ENCODE data around the gene UBXN10.
A peak's percentile ranks its signal among the peaks of the same experiment; 100 is the strongest.

The UBXN10 gene

GRCh38 chr1:20212085-20212684, 26.3 kb downstream of the UBXN10 start:
- no peaks in the 10 kb centered on the region for H3K36me3 ChIP-seq (replicated peaks; ENCODE audit: insufficient read depth, low read length)
- H3K4me1 ChIP-seq (ENCODE audit: low read length) = no peaks in the 10 kb centered on the region
- DNase-seq = no peak
- H3K9ac ChIP-seq (ENCODE audit: low read length) = no peak overlapping the region
- H4K20me1 ChIP-seq (ENCODE audit: insufficient read depth, low read length) = no peaks in the 10 kb centered on the region
- H3K9me2 ChIP-seq (replicated peaks; ENCODE audit: insufficient read depth, low read length) = no peaks in the 10 kb centered on the region
- H3K27me3 ChIP-seq (replicated peaks; ENCODE audit: insufficient read depth, low read length) = peaks cover 96% of the 10 kb centered on the region
- no peaks in the 10 kb centered on the region for H3F3A ChIP-seq (ENCODE audit: insufficient read depth, low read length)
- H3K27ac ChIP-seq (ENCODE audit: low read length) = no peak overlapping the region
- H3K79me2 ChIP-seq (ENCODE audit: low read length) = no peaks in the 10 kb centered on the region
- H3K9me3 ChIP-seq (replicated peaks; ENCODE audit: insufficient read depth, low read length) = no peaks in the 10 kb centered on the region
- TF ChIP-seq EZH2phosphoT487 (IDR thresholded peaks at IDR 0.05; ENCODE audit: low read length) (no peak), EZH2 (optimal IDR thresholded peaks at IDR 0.05; ENCODE audit: low read depth, low read length) (no peak)
- TF ChIP-seq, protein P1, sequence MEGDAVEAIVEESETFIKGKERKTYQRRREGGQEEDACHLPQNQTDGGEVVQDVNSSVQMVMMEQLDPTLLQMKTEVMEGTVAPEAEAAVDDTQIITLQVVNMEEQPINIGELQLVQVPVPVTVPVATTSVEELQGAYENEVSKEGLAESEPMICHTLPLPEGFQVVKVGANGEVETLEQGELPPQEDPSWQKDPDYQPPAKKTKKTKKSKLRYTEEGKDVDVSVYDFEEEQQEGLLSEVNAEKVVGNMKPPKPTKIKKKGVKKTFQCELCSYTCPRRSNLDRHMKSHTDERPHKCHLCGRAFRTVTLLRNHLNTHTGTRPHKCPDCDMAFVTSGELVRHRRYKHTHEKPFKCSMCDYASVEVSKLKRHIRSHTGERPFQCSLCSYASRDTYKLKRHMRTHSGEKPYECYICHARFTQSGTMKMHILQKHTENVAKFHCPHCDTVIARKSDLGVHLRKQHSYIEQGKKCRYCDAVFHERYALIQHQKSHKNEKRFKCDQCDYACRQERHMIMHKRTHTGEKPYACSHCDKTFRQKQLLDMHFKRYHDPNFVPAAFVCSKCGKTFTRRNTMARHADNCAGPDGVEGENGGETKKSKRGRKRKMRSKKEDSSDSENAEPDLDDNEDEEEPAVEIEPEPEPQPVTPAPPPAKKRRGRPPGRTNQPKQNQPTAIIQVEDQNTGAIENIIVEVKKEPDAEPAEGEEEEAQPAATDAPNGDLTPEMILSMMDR (IDR thresholded peaks at IDR 0.05; ENCODE audit: low read length) = no peak
- no peak overlapping the region; the same call in 1 of the 2 replicates for H3K4me2 ChIP-seq (ENCODE audit: low read depth, low read length)
- H3K4me3 ChIP-seq (ENCODE audit: low read length) = no peak overlapping the region
- H2AFZ ChIP-seq (ENCODE audit: low read length) = no peak overlapping the region

DNA sequence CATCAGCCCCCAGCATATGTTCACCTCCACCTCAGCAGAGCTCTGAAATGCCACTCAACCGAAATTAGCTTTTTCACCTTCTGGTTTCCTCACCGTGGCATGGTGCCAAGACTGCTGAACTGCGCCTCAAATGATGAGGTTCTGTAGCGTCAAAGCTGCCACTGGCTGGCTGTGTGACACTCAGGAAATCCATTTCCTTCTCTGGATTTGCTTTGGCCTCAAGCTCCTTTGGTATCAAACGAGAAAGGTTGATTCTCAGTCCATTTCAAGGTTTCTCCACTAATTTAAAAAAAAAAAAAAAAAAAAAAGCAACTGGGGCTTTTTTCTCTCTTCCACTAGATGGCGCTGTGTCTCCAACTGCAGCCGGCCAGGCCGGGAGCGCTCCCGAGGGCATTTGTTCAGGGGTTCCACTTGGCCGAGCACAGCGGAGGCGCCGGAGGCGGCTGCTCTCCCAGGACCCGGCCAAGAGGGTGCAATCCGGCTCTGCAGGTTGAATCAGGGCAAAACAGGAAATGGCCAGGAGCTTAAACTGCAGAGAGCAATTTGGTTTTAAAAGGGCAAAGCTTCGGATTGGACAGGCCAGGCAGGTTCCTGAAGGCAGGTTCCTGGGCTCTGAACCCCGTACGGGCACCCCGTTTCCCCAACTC, 26.9 kb downstream of the UBXN10 start:
- peak; percentile 55 for DNase-seq
- H3K79me2 ChIP-seq (ENCODE audit: low read length) = no peaks in the 10 kb centered on the region
- no peaks in the 10 kb centered on the region for H3F3A ChIP-seq (ENCODE audit: insufficient read depth, low read length)
- no peak overlapping the region for H3K27ac ChIP-seq (ENCODE audit: low read length)
- H2AFZ ChIP-seq (ENCODE audit: low read length) = no peak overlapping the region
- H3K4me1 ChIP-seq (ENCODE audit: low read length) = no peaks in the 10 kb centered on the region
- peaks cover 96% of the 10 kb centered on the region for H3K27me3 ChIP-seq (replicated peaks; ENCODE audit: insufficient read depth, low read length)
- TF ChIP-seq EZH2phosphoT487 (IDR thresholded peaks at IDR 0.05; ENCODE audit: low read length) (no peak), EZH2 (optimal IDR thresholded peaks at IDR 0.05; ENCODE audit: low read depth, low read length) (no peak)
- TF ChIP-seq, protein P1 (IDR thresholded peaks at IDR 0.05; ENCODE audit: low read length) = peak; percentile 67
- no peaks in the 10 kb centered on the region for H4K20me1 ChIP-seq (ENCODE audit: insufficient read depth, low read length)
- H3K9me3 ChIP-seq (replicated peaks; ENCODE audit: insufficient read depth, low read length) = no peaks in the 10 kb centered on the region
- no peak overlapping the region for H3K4me3 ChIP-seq (ENCODE audit: low read length)
- no peaks in the 10 kb centered on the region for H3K9me2 ChIP-seq (replicated peaks; ENCODE audit: insufficient read depth, low read length)
- H3K36me3 ChIP-seq (replicated peaks; ENCODE audit: insufficient read depth, low read length) = no peaks in the 10 kb centered on the region
- peak overlapping the region; percentile 50; the same call in 1 of the 2 replicates for H3K4me2 ChIP-seq (ENCODE audit: low read depth, low read length)
- H3K9ac ChIP-seq (ENCODE audit: low read length) = no peak overlapping the region

- H3K4me3 ChIP-seq (ENCODE audit: low read length) = no peak overlapping the region
- peaks cover 95% of the 10 kb centered on the region for H3K27me3 ChIP-seq (replicated peaks; ENCODE audit: insufficient read depth, low read length)
These were observed 29.8 kb downstream of the UBXN10 start for GRCh38 chr1:20215716-20216115.

More at GRCh38 chr1:20215716-20216115, 29.8 kb downstream of the UBXN10 start:
- Histone ChIP-seq H3K79me2 (ENCODE audit: low read length) (no peaks in the 10 kb centered on the region), H3K4me1 (ENCODE audit: low read length) (no peaks in the 10 kb centered on the region), H3K27ac (ENCODE audit: low read length) (no peak overlapping the region), H3K9me2 (replicated peaks; ENCODE audit: insufficient read depth, low read length) (no peaks in the 10 kb centered on the region), H3K36me3 (replicated peaks; ENCODE audit: insufficient read depth, low read length) (no peaks in the 10 kb centered on the region), H2AFZ (ENCODE audit: low read length) (no peak overlapping the region), H3K4me2 (ENCODE audit: low read depth, low read length) (no peak overlapping the region), H3F3A (ENCODE audit: insufficient read depth, low read length) (no peaks in the 10 kb centered on the region), H4K20me1 (ENCODE audit: insufficient read depth, low read length) (no peaks in the 10 kb centered on the region), H3K9me3 (replicated peaks; ENCODE audit: insufficient read depth, low read length) (no peaks in the 10 kb centered on the region), H3K9ac (ENCODE audit: low read length) (no peak overlapping the region)
- TF ChIP-seq, protein P1 (IDR thresholded peaks at IDR 0.05; ENCODE audit: low read length) = no peak
- no peak for TF ChIP-seq EZH2phosphoT487 (IDR thresholded peaks at IDR 0.05; ENCODE audit: low read length)
- no peak for TF ChIP-seq EZH2 (optimal IDR thresholded peaks at IDR 0.05; ENCODE audit: low read depth, low read length)
- DNase-seq = no peak

All from MM.1S (cell line).